ENCODE measurements around the gene TSPAN5. TPM values are rescaled to one million over a fixed set of nuclear protein-coding genes. Genes with fewer than 3 reads are reported as not detected.

The TSPAN5 gene
- total and polyA plus RNA-seq, 9 of the 15 experiments (the other 6 are each of a cell fraction or from before 2014, with no cell fraction given): 0.58 to 6.6 (median 0.73) TPM

- Histone ChIP-seq H3K36me3 (ENCODE audit: control insufficient read depth, insufficient read depth, low read length) (no peaks in the 10 kb centered on the region), H3K4me2 (ENCODE audit: insufficient read depth, low read length) (no peak overlapping the region), H2AFZ (ENCODE audit: low read depth, low read length) (no peak overlapping the region), H3K27ac (ENCODE audit: extremely low read depth, low read depth, low read length) (no peak overlapping the region), H3K9me3 (replicated peaks; ENCODE audit: control insufficient read depth, insufficient read depth, low read depth, low read length) (no peaks in the 10 kb centered on the region), H3K4me1 (replicated peaks in 1 of 2; ENCODE audit: control insufficient read depth in 2 of 2, insufficient read depth in 2 of 2, low read length in 2 of 2) (no peaks in the 10 kb centered on the region), H3K27me3 (ENCODE audit: control insufficient read depth in 2 of 2, insufficient read depth in 2 of 2, low read length in 2 of 2) (peaks cover 4 to 21% of the 10 kb centered on the region in 2 experiments; a peak in 3 of 5 replicates), H3K9ac (ENCODE audit: insufficient read depth in 1 of 2, low read depth in 2 of 2, low read length in 2 of 2) (0 out of 4 replicates have a peak overlapping the region, but pooled peaks of 1 of the 2 experiments have one; percentile 28), H3K4me3 (no peak overlapping the region), H4K20me1 (replicated peaks; ENCODE audit: control insufficient read depth, insufficient read depth, low read length) (no peaks in the 10 kb centered on the region), H3K9me1 (ENCODE audit: control insufficient read depth, insufficient read depth, low read length) (no peaks in the 10 kb centered on the region), H3K79me2 (ENCODE audit: control insufficient read depth, insufficient read depth, low read length) (no peaks in the 10 kb centered on the region)
- intact Hi-C loops (cut with micrococcal nuclease) (no loop called here), in situ Hi-C loops (cut with MboI) (no loop called here)
- TF ChIP-seq GMEB1 (CRISPR knock-in tag; IDR thresholded peaks at IDR 0.05) (no peak), BACH1 (tag; IDR thresholded peaks at IDR 0.05) (no peak), TEAD2 (tag; IDR thresholded peaks at IDR 0.05) (no peak), RB1 (IDR thresholded peaks at IDR 0.05; ENCODE audit: low read depth) (no peak), ATF7 (IDR thresholded peaks at IDR 0.05) (no peak), ZNF740 (CRISPR knock-in tag; IDR thresholded peaks at IDR 0.05) (no peak), ZNF740 (tag; IDR thresholded peaks at IDR 0.05) (no peak), POLR3A (IDR thresholded peaks at IDR 0.05; ENCODE audit: borderline replicate concordance, extremely low read depth, insufficient read depth, insufficient read length) (no peak), TCF3 (CRISPR knock-in tag; IDR thresholded peaks at IDR 0.05) (no peak), TCF15 (CRISPR knock-in tag; IDR thresholded peaks at IDR 0.05) (no peak), FOSL1 (tag; conservative IDR thresholded peaks at IDR 0.05) (no peak), NFATC3 (IDR thresholded peaks at IDR 0.05) (no peak), ZNF408 (CRISPR knock-in tag; IDR thresholded peaks at IDR 0.05; ENCODE audit: low read depth) (no peak), MTA2 (IDR thresholded peaks at IDR 0.05; ENCODE audit: low read depth) (no peak), RCOR1 (IDR thresholded peaks at IDR 0.05; ENCODE audit: borderline replicate concordance in 1 of 2, low read depth in 2 of 2, low read length in 2 of 2) (no peak), RBFOX2 (IDR thresholded peaks at IDR 0.05; ENCODE audit: low read depth, low read length) (no peak), ZNF146 (CRISPR knock-in tag; IDR thresholded peaks at IDR 0.05; ENCODE audit: unreplicated experiment) (no peak), KDM4B (IDR thresholded peaks at IDR 0.05; ENCODE audit: borderline replicate concordance in 2 of 2, low read depth in 1 of 2) (no peak)
- CTCF ChIA-PET (ENCODE audit: low intra/inter-chr PET ratio): no interaction called here
- POLR2A ChIA-PET: interaction anchor here (0.6 to 1.5 kb wide), 2 partner anchors 9 to 1402 kb away, joined by 3 to 4 read pairs; no protein-coding TSS in a partner anchor
- no peak for FAIRE-seq
- WGBS (ENCODE audit: insufficient coverage, low coverage, missing lambda C conversion rate): 11% methylated on average over 17 of the region's 17 CpGs
- peak; percentile 37; the same call in 2 of the 3 replicates for ATAC-seq
- no peak for DNase-seq (ENCODE audit: extremely low read depth in 1 of 4, low spot score in 3 of 4)
- no TSS peak for BruUV-seq (replicated peaks)
Observed at GRCh38 chr4:98546910-98547594, 111.4 kb downstream of the TSPAN5 start.

Data from K562 (cell line).